Endothelial cell of umbilical vein (primary cell): ENCODE data around the gene KRT82. TPM values are rescaled to one million over a fixed set of nuclear protein-coding genes. Genes with fewer than 3 reads are reported as not detected.

Experiments
- BruUV-seq: library from RNA; stranded (reverse); fragments of 400-500 nt; replicated peaks from 2 replicates; lab custom pipeline; 2021; lab: Mats Ljungman, UMichigan
- CTCF ChIA-PET: fragments of 300-600, 350-600 bp; sonication (Branson Sonifier 250); formaldehyde crosslinking; loops from one replicate; lab custom pipeline; 2021; ENCODE audit warnings: antibody characterized with exemption, inconsistent platforms; lab: Charles Lee
- POLR2A ChIA-PET: fragments of 300-600, 350-600 bp; sonication (Branson Sonifier 250); formaldehyde crosslinking; loops from one replicate; lab custom pipeline; 2021; ENCODE audit warnings: antibody characterized with exemption, inconsistent platforms; lab: Charles Lee
- DNase-seq: peaks from one replicate; pipeline ENCODE4 v3.0.0-alpha.2; 2011; ENCODE audit warnings: low read depth, low spot score
- FAIRE-seq: peaks from 2 replicates; lab custom pipeline; 2011; peaks lifted over from hg19 to GRCh38; lab: Jason Lieb, UNC
- H2AFZ ChIP-seq: 2 replicates; pipeline ENCODE4 v1.6.0; 2012; ENCODE audit warnings: low read depth, low read length, control low read depth, inconsistent platforms
- H3K27ac ChIP-seq: 2 replicates; pipeline ENCODE4 v1.5.1; 2011; ENCODE audit warnings: low read depth, mild to moderate bottlenecking, control low read depth, low read length, moderate library complexity; ENCODE audit not compliant: insufficient read depth
- H3K27me3 ChIP-seq, 2 experiments: 2 replicates each; pipeline versions ENCODE4 v1.6.0 to v1.6.1; 2011; ENCODE audit warnings: low read length in 2 of 2, mixed read lengths in 1 of 2; ENCODE audit not compliant: control insufficient read depth in 2 of 2, insufficient read depth in 2 of 2
- H3K36me3 ChIP-seq, 2 experiments: 2 replicates in 1 of 2; 3 replicates in 1 of 2; pipeline ENCODE4 v1.5.1; 2011; ENCODE audit warnings: low read length in 2 of 2, mild to moderate bottlenecking in 1 of 2, moderate library complexity in 1 of 2; ENCODE audit not compliant: control insufficient read depth in 2 of 2, insufficient read depth in 2 of 2; ENCODE audit errors: extremely low read depth in 1 of 2
- H3K4me1 ChIP-seq: 3 replicates; pipeline ENCODE4 v1.5.1; 2011; ENCODE audit warnings: mild to moderate bottlenecking, low read length; ENCODE audit not compliant: control insufficient read depth, insufficient read depth; ENCODE audit errors: extremely low read depth
- H3K4me2 ChIP-seq: 2 replicates; pipeline ENCODE4 v1.6.1; 2011; ENCODE audit warnings: low read length, control low read depth, mixed read lengths; ENCODE audit not compliant: insufficient read depth
- H3K4me3 ChIP-seq, 3 experiments: fragments of 200-600 bp in 1 of 3; sonication (generic), shearing (Covaris generic) in 1 of 3; replicated peaks in 1 of 3; 2 replicates each; pipeline ENCODE4 v1.5.1; 2011 to 2016; ENCODE audit warnings: control low read depth in 3 of 3, low read length in 3 of 3, mild to moderate bottlenecking in 2 of 3, inconsistent platforms in 1 of 3, low read depth in 1 of 3, moderate library complexity in 1 of 3; ENCODE audit not compliant: insufficient read depth in 1 of 3
- H3K79me2 ChIP-seq: 2 replicates; pipeline ENCODE4 v1.6.0; 2012; ENCODE audit warnings: low read length, inconsistent platforms; ENCODE audit not compliant: control insufficient read depth, insufficient read depth
- H3K9ac ChIP-seq: replicated peaks from 2 replicates; pipeline ENCODE3; 2011; ENCODE audit warnings: low read length, control low read depth; ENCODE audit not compliant: insufficient read depth; ENCODE audit errors: extremely low read depth
- H3K9me1 ChIP-seq: replicated peaks from 3 replicates; pipeline ENCODE4 v1.6.0; 2011; ENCODE audit warnings: mild to moderate bottlenecking, low read length; ENCODE audit not compliant: control insufficient read depth, insufficient read depth; ENCODE audit errors: extremely low read depth
- H3K9me3 ChIP-seq: replicated peaks from 2 replicates; pipeline ENCODE4 v1.5.1; 2012; ENCODE audit warnings: low read length, inconsistent platforms; ENCODE audit not compliant: control insufficient read depth, insufficient read depth
- H4K20me1 ChIP-seq: replicated peaks from 2 replicates; pipeline ENCODE3; 2011; ENCODE audit warnings: mild to moderate bottlenecking, low read length; ENCODE audit not compliant: control insufficient read depth, insufficient read depth; ENCODE audit errors: extremely low read depth
- CTCF ChIP-seq, 2 donors: IDR thresholded peaks; 1 replicate in 1 of 2; 2 replicates in 1 of 2; pipeline ENCODE4 v1.5.1; 2011; ENCODE audit warnings: low read length in 2 of 2, mild to moderate bottlenecking in 2 of 2, moderate library complexity in 2 of 2, control low read depth in 1 of 2, inconsistent platforms in 1 of 2, low read depth in 1 of 2; ENCODE audit not compliant: insufficient read depth in 1 of 2; ENCODE audit errors: extremely low read depth in 1 of 2
- EZH2 ChIP-seq: IDR thresholded peaks from 2 replicates; pipeline ENCODE4 v1.6.1; 2012; ENCODE audit warnings: borderline replicate concordance, low read depth, mild to moderate bottlenecking, moderate library complexity, low read length, inconsistent platforms; ENCODE audit not compliant: severe bottlenecking
- FOS ChIP-seq: IDR thresholded peaks from 2 replicates; pipeline ENCODE4 v1.6.1; 2011; ENCODE audit warnings: mild to moderate bottlenecking, low read length, moderate library complexity, borderline replicate concordance; ENCODE audit not compliant: insufficient read depth
- GATA2 ChIP-seq: IDR thresholded peaks from 2 replicates; pipeline ENCODE4 v1.7.0; 2011; ENCODE audit warnings: low read depth, mild to moderate bottlenecking, moderate library complexity, mixed read lengths, low read length; ENCODE audit not compliant: insufficient read length, insufficient read depth
- MAX ChIP-seq: IDR thresholded peaks from 2 replicates; pipeline ENCODE4 v1.6.1; 2011; ENCODE audit not compliant: insufficient read depth, insufficient read length
- MYC ChIP-seq: IDR thresholded peaks from one replicate; pipeline ENCODE4 v1.6.1; 2011; ENCODE audit warnings: mild to moderate bottlenecking, low read depth, low read length
- POLR2A ChIP-seq: IDR thresholded peaks from 2 replicates; pipeline ENCODE4 v1.6.1; 2012; ENCODE audit warnings: low read depth, mild to moderate bottlenecking, control low read depth, low read length
- dilution Hi-C: fragments of 300-500 bp; cut with MboI; formaldehyde crosslinking; loops from one replicate; pipeline ENCODE4 v1.15.0; 2019; ENCODE audit warnings: low sequenced_read_pairs; ENCODE audit not compliant: extremely low pct_ligation_motif_present
- intact Hi-C: fragments of 100-400 bp; cut with micrococcal nuclease; formaldehyde crosslinking; loops from one replicate; pipeline ENCODE4 v1.10.0; 2022
- polyA plus RNA-seq, 4 experiments: library from polyadenylated mRNA; depleted of rRNA in 3 of 4; stranded (reverse) in 3 of 4; unstranded in 1 of 4; fragments of >200 nt; gene quantifications; 2 replicates each; pipeline versions ENCODE4 v1.2.1 to v1.2.3, GENCODE V29; 2011 to 2012; ENCODE audit warnings: missing spikeins in 1 of 4
- total RNA-seq: library from RNA; stranded (reverse); gene quantifications from 2 replicates; pipeline ENCODE4 v1.2.3, GENCODE V29; 2021

The KRT82 gene
- total and polyA plus RNA-seq, 2 donors (not counting 3 experiments of a cell fraction or from before 2014, with no cell fraction given): not detected

GRCh38 chr12:52428121-52428520 is 22.0 kb upstream of the KRT82 start:
- Histone ChIP-seq H3K36me3 (no peaks in the 10 kb centered on the region), H3K9me1 (no peaks in the 10 kb centered on the region), H3K4me2 (no peak overlapping the region), H3K79me2 (no peaks in the 10 kb centered on the region), H4K20me1 (no peaks in the 10 kb centered on the region), H3K9ac (no peak overlapping the region), H2AFZ (no peak overlapping the region), H3K4me1 (no peaks in the 10 kb centered on the region), H3K27me3 (peaks cover 0 to 4% of the 10 kb centered on the region in 2 experiments), H3K4me3 (no peak overlapping the region), H3K27ac (no peak overlapping the region), H3K9me3 (no peaks in the 10 kb centered on the region)
- FAIRE-seq (no peak), DNase-seq (no peak)
- ChIA-PET POLR2A (no interaction called here), CTCF (interaction anchor here (1.9 kb wide), 1 partner anchor 12 kb away, joined by 6 read pairs; no protein-coding TSS in a partner anchor)
- intact Hi-C loops: no loop called here
- dilution Hi-C loops: no loop called here
- TF ChIP-seq MAX (no peak), GATA2 (no peak), MYC (no peak), POLR2A (no peak), EZH2 (no peak), FOS (no peak), CTCF (IDR thresholded peaks at IDR 0.05; ENCODE audit: extremely low read depth in 1 of 2, insufficient read depth in 1 of 2, low read depth in 1 of 2, low read length in 2 of 2) (no peak)
- BruUV-seq: no TSS peak
